ENCODE data around the gene XRCC5. TPM values are rescaled to one million over a fixed set of nuclear protein-coding genes. Genes with fewer than 3 reads are reported as not detected.

Gene XRCC5
- total RNA-seq, 1 experiment from 2014 or later = 424 TPM

- ChIA-PET CTCF (no interaction called here), RAD21 (ENCODE audit: low non-redundant PET in 1 of 2, low total read pairs in 2 of 2, uncharacterized antibody in 2 of 2, unreplicated experiment in 2 of 2) (no interaction called here), POLR2A (no interaction called here)
- no peaks in the 10 kb centered on the region for H4K20me1 ChIP-seq (ENCODE audit: insufficient read depth)
- H2AFZ ChIP-seq (ENCODE audit: low read depth, low read length, poor library complexity, severe bottlenecking) = no peak overlapping the region
- TF ChIP-seq ELF1 (IDR thresholded peaks at IDR 0.05; ENCODE audit: borderline replicate concordance, low read depth) (no peak), TCF7L2 (IDR thresholded peaks at IDR 0.05; ENCODE audit: borderline replicate concordance, extremely low read depth, insufficient read depth, insufficient read length) (no peak), SP1 (IDR thresholded peaks at IDR 0.05; ENCODE audit: low read depth) (no peak), FOSL1 (IDR thresholded peaks at IDR 0.05; ENCODE audit: low read depth) (no peak), EZH2 (IDR thresholded peaks at IDR 0.05) (no peak), CTCF (IDR thresholded peaks at IDR 0.05 in 2 of 3, conservative IDR thresholded peaks at IDR 0.05 in 1 of 3; ENCODE audit: borderline replicate concordance in 1 of 3, insufficient read depth in 1 of 3, low read depth in 2 of 3, low read length in 2 of 3) (no peak), ATF3 (IDR thresholded peaks at IDR 0.05) (no peak), EGR1 (IDR thresholded peaks at IDR 0.05; ENCODE audit: low read depth) (no peak), ZBTB33 (IDR thresholded peaks at IDR 0.05; ENCODE audit: extremely low read depth, insufficient replicate concordance, low read length) (no peak), YY1 (IDR thresholded peaks at IDR 0.05; ENCODE audit: extremely low read depth, insufficient replicate concordance, low read depth, low read length) (no peak), POLR2AphosphoS5 (IDR thresholded peaks at IDR 0.05; ENCODE audit: low read depth, low read length) (no peak), SRF (IDR thresholded peaks at IDR 0.05; ENCODE audit: low read depth) (no peak), ZFX (IDR thresholded peaks at IDR 0.05) (no peak), RAD21 (IDR thresholded peaks at IDR 0.05; ENCODE audit: low read depth) (no peak), MAX (IDR thresholded peaks at IDR 0.05) (no peak), EZH2phosphoT487 (IDR thresholded peaks at IDR 0.05; ENCODE audit: borderline replicate concordance) (no peak), POLR2A (IDR thresholded peaks at IDR 0.05; ENCODE audit: borderline replicate concordance, extremely low read depth, insufficient read depth, insufficient read length) (no peak)
- no peak overlapping the region for H3K9ac ChIP-seq (ENCODE audit: low read length)
- intact Hi-C loops (cut with micrococcal nuclease) = no loop called here
- H3K9me2 ChIP-seq (ENCODE audit: insufficient read depth) = no peaks in the 10 kb centered on the region
- DNase-seq (ENCODE audit: low read depth, low spot score) (no peak), ATAC-seq (no peak)
- BruUV-seq (replicated peaks) = no TSS peak
- no peaks in the 10 kb centered on the region for H3K9me3 ChIP-seq (ENCODE audit: control insufficient read depth in 1 of 2, insufficient read depth in 1 of 2, low read depth in 1 of 2, low read length in 2 of 2)
- no peak overlapping the region for H3K4me2 ChIP-seq (ENCODE audit: low read length)
- H3K4me3 ChIP-seq (replicated peaks in 1 of 2; ENCODE audit: low read depth in 1 of 2, low read length in 2 of 2) = no peak overlapping the region
- no peaks in the 10 kb centered on the region for H3K4me1 ChIP-seq (ENCODE audit: control insufficient read depth in 1 of 2, insufficient read depth in 2 of 2, low read length in 2 of 2)
- no peaks in the 10 kb centered on the region for H3K36me3 ChIP-seq (ENCODE audit: control insufficient read depth in 1 of 2, insufficient read depth in 2 of 2, low read length in 2 of 2)
- no peaks in the 10 kb centered on the region for H3K27me3 ChIP-seq (ENCODE audit: insufficient read depth, low read length)
- H3K79me2 ChIP-seq (ENCODE audit: insufficient read depth, low read length) = no peaks in the 10 kb centered on the region
- H3K27ac ChIP-seq (ENCODE audit: low read depth, low read length) = no peak overlapping the region
These were observed 18.8 kb upstream of the XRCC5 start for GRCh38 chr2:216090369-216090786.

Measured in HCT116 (cell line).